Esophagus squamous epithelium (tissue), 5 donors: Measurements from ENCODE around the gene CSDE1. TPM values are rescaled to one million over a fixed set of nuclear protein-coding genes. Genes with fewer than 3 reads are reported as not detected.

Experiments used
- DNase-seq: peaks from one replicate; lab custom pipeline; 2025; lab: John Stamatoyannopoulos, UW
- H3K27ac ChIP-seq, 4 donors: fragments of 200-600 bp; sonication (generic); one replicate each; pipeline ENCODE4 v1.5.1; 2016 to 2019; ENCODE audit warnings: mild to moderate bottlenecking in 1 of 4
- H3K27me3 ChIP-seq, 4 donors: fragments of 200-600 bp; sonication (generic); 1 replicate in 3 of 4; 2 replicates in 1 of 4; pipeline versions ENCODE4 v1.5.1 to v1.6.0; 2017 to 2021; ENCODE audit warnings: antibody characterized with exemption in 1 of 4
- H3K36me3 ChIP-seq, 3 donors: fragments of 200-600 bp; sonication (generic); one replicate each; pipeline ENCODE4 v1.5.1; 2016 to 2019
- H3K4me1 ChIP-seq, 3 donors: fragments of 200-600 bp; sonication (generic); one replicate each; pipeline ENCODE4 v1.5.1; 2017 to 2019
- H3K4me3 ChIP-seq, 4 donors: fragments of 200-600 bp; sonication (generic); 1 replicate in 3 of 4; 2 replicates in 1 of 4; pipeline ENCODE4 v1.5.1; 2016 to 2019; ENCODE audit warnings: mild to moderate bottlenecking in 2 of 4, moderate library complexity in 1 of 4
- H3K9me3 ChIP-seq, 3 donors: fragments of 200-600 bp; sonication (generic); one replicate each; pipeline ENCODE4 v1.5.1; 2016 to 2019
- CTCF ChIP-seq, 6 experiments: fragments of 450-650 bp in 4 of 6; fragments of 200-600 bp in 2 of 6; sonication (generic) in 2 of 6; IDR thresholded peaks; one replicate each; pipeline ENCODE4 v1.5.1; 2016 to 2019; ENCODE audit warnings: antibody characterized with exemption in 6 of 6, mild to moderate bottlenecking in 4 of 6, moderate library complexity in 4 of 6
- POLR2A ChIP-seq, 4 donors: fragments of 450-650 bp; IDR thresholded peaks; one replicate each; pipeline ENCODE4 v1.6.1; 2017; ENCODE audit warnings: antibody characterized with exemption in 4 of 4, mild to moderate bottlenecking in 4 of 4, moderate library complexity in 3 of 4
- WGBS, 2 donors: methylation state at CpG; one replicate each; pipeline ENCODE4 v1.1.5; 2018; 5-methylcytosine and 5-hydroxymethylcytosine counted together
- intact Hi-C: fragments of 100-400 bp; cut with DNase I; formaldehyde crosslinking; loops from one replicate; pipeline ENCODE4 v1.15.0; 2022
- total RNA-seq, 4 donors: library from RNA; depleted of rRNA; stranded (reverse); fragments of >200 nt; gene quantifications; one replicate each; pipeline ENCODE4 v1.1.0, GENCODE V29; 2016
- donor health status: DM: yes; HTN: yes; CAD: no.

Gene CSDE1
- total RNA-seq, 4 donors from 2014 or later = 311 to 845 (median 638) TPM

GRCh38 chr1:114695430-114696058, 62.2 kb downstream of the CSDE1 start, which contains the start of gene AMPD1:
Gene AMPD1 (minus strand): TSS chr1:114695546. CDS start chr1:114695471, 75 bp downstream.
- Histone ChIP-seq H3K27me3 (no peaks in the 10 kb centered on the region), H3K27ac (no peak within 1 kb of the TSS), H3K36me3 (no peaks in the 10 kb centered on the region), H3K4me3 (no peak within 1 kb of the TSS), H3K4me1 (no peaks in the 10 kb centered on the region), H3K9me3 (no peaks in the 10 kb centered on the region)
- 56 to 71% methylated on average over 6 of the region's 6 CpGs for WGBS, 2 donors
- TF ChIP-seq POLR2A (IDR thresholded peaks at IDR 0.05) (no peak), CTCF (IDR thresholded peaks at IDR 0.05) (no peak)
- intact Hi-C loops = no loop called here
- DNase-seq = no peak

- H3K9me3 ChIP-seq = no peaks in the 10 kb centered on the region
- no peaks in the 10 kb centered on the region for H3K4me1 ChIP-seq
- no peak overlapping the region for H3K27ac ChIP-seq
- intact Hi-C loops = no loop called here
- H3K36me3 ChIP-seq = no peaks in the 10 kb centered on the region
- H3K4me3 ChIP-seq = no peak overlapping the region
- WGBS, 2 donors = 79 to 80% methylated on average over 9 of the region's 9 CpGs
- TF ChIP-seq CTCF (IDR thresholded peaks at IDR 0.05) (no peak), POLR2A (IDR thresholded peaks at IDR 0.05) (no peak)
- no peak for DNase-seq
- H3K27me3 ChIP-seq = no peaks in the 10 kb centered on the region
Measured at GRCh38 chr1:114694540-114695310, 63.1 kb downstream of the CSDE1 start.

- Histone ChIP-seq H3K4me1 (no peaks in the 10 kb centered on the region), H3K4me3 (no peak overlapping the region), H3K27me3 (peaks cover 0 to 8% (median 0%) of the 10 kb centered on the region in 4 donors), H3K9me3 (no peaks in the 10 kb centered on the region), H3K27ac (no peak overlapping the region), H3K36me3 (no peaks in the 10 kb centered on the region)
- intact Hi-C loops = no loop called here
- TF ChIP-seq POLR2A (IDR thresholded peaks at IDR 0.05) (no peak), CTCF (IDR thresholded peaks at IDR 0.05) (no peak)
- DNase-seq = no peak
- 98 to 100% methylated on average over 1 to 3 of the region's 3 CpGs for WGBS, 2 donors
Measured at GRCh38 chr1:114692947-114693346, 64.8 kb downstream of the CSDE1 start.

- no peak for TF ChIP-seq POLR2A (IDR thresholded peaks at IDR 0.05)
- TF ChIP-seq CTCF (IDR thresholded peaks at IDR 0.05) = no peak
- Histone ChIP-seq H3K27me3 (peaks cover 0 to 12% (median 0%) of the 10 kb centered on the region in 4 donors), H3K27ac (no peak overlapping the region), H3K4me1 (no peaks in the 10 kb centered on the region), H3K4me3 (no peak overlapping the region), H3K36me3 (no peaks in the 10 kb centered on the region), H3K9me3 (no peaks in the 10 kb centered on the region)
- DNase-seq = no peak
- intact Hi-C loops = no loop called here
- WGBS, 2 donors = 48 to 64% methylated on average over 2 of the region's 2 CpGs
Measured at GRCh38 chr1:114691061-114691460, 66.7 kb downstream of the CSDE1 start.

- TF ChIP-seq POLR2A (IDR thresholded peaks at IDR 0.05) (no peak), CTCF (IDR thresholded peaks at IDR 0.05) (no peak)
- Histone ChIP-seq H3K9me3 (no peaks in the 10 kb centered on the region), H3K27ac (no peak overlapping the region), H3K27me3 (peaks cover 0 to 16% (median 0%) of the 10 kb centered on the region in 4 donors), H3K4me3 (no peak overlapping the region), H3K4me1 (no peaks in the 10 kb centered on the region), H3K36me3 (no peaks in the 10 kb centered on the region)
- WGBS, 2 donors = 75 to 82% methylated on average over 1 of the region's 1 CpG
- intact Hi-C loops = no loop called here
- DNase-seq = no peak
Measured at GRCh38 chr1:114690148-114690547, 67.6 kb downstream of the CSDE1 start.
